Amniotic epithelial cell (primary cell): ENCODE measurements around the gene THAP9.
"Not testable (repeated sequence)": the region's sequence is repeated elsewhere in the genome, so short reads cannot be mapped to it uniquely, and the experiment has no call there.

Experiments
- DNase-seq: peaks from one replicate; pipeline ENCODE4 v3.0.0-alpha.2; 2010; ENCODE audit warnings: low read depth

THAP9 gene, protein sequence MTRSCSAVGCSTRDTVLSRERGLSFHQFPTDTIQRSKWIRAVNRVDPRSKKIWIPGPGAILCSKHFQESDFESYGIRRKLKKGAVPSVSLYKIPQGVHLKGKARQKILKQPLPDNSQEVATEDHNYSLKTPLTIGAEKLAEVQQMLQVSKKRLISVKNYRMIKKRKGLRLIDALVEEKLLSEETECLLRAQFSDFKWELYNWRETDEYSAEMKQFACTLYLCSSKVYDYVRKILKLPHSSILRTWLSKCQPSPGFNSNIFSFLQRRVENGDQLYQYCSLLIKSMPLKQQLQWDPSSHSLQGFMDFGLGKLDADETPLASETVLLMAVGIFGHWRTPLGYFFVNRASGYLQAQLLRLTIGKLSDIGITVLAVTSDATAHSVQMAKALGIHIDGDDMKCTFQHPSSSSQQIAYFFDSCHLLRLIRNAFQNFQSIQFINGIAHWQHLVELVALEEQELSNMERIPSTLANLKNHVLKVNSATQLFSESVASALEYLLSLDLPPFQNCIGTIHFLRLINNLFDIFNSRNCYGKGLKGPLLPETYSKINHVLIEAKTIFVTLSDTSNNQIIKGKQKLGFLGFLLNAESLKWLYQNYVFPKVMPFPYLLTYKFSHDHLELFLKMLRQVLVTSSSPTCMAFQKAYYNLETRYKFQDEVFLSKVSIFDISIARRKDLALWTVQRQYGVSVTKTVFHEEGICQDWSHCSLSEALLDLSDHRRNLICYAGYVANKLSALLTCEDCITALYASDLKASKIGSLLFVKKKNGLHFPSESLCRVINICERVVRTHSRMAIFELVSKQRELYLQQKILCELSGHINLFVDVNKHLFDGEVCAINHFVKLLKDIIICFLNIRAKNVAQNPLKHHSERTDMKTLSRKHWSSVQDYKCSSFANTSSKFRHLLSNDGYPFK

DNA sequence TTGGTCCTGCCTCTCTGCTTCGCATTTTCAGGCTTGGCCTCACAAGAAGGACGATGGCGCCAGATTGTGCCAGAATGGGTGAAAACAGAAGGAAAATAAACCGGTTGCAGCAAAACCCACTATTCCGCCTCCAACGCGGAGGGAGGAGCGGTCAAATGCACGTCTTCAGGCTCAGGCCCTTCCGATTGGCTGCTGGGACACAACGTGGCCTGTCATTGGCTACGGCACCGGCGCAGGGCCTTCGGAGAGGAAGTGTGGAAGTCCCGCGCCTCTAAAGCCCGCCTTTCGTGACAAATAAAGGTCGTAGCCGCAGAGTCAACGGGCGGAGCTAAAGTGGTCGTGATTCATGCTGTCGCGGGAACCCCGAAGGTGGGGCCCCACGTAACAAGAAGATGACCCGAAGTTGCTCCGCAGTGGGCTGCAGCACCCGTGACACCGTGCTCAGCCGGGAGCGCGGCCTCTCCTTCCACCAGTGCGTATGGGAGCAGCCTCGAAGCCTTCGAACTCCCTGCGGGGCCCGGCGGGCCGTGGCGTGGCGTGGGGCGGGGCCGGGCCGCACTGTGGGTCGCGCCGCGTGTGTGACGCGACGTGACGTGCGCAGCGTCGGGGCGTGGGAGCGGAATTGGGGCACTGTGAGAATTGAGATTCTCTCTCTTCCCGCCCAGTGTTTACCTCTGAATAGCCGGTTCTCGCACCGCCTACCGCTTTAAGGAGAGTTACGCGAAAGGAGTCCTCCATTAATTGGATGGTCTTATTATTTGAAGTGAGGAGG is at the start of gene THAP9:
Gene THAP9, plus strand, starts transcription at position 325 of the 772 bp plus-strand sequence. Its CDS starts 68 bp downstream, at position 393.
- DNase-seq, result peak; percentile 99

DNA sequence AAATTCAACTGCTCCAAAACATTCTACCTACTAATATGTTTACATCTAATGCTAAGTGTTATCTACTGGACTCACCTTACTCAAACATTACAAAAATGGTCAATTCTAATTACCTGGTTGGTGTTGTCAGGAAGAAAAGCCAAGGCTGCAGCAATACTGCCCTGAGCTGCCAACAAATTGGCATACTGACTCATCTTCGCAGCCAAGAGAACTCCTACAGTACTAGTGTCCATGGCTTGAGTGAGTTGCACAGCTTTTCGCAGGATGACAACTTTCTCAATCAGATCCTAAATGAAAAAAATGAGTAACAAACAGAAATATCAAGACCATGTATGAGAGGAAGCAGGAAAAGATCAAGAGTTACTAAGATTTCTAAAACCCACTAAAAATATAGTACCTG is 49.2 kb upstream of the THAP9 start:
- DNase-seq, result no peak

DNA sequence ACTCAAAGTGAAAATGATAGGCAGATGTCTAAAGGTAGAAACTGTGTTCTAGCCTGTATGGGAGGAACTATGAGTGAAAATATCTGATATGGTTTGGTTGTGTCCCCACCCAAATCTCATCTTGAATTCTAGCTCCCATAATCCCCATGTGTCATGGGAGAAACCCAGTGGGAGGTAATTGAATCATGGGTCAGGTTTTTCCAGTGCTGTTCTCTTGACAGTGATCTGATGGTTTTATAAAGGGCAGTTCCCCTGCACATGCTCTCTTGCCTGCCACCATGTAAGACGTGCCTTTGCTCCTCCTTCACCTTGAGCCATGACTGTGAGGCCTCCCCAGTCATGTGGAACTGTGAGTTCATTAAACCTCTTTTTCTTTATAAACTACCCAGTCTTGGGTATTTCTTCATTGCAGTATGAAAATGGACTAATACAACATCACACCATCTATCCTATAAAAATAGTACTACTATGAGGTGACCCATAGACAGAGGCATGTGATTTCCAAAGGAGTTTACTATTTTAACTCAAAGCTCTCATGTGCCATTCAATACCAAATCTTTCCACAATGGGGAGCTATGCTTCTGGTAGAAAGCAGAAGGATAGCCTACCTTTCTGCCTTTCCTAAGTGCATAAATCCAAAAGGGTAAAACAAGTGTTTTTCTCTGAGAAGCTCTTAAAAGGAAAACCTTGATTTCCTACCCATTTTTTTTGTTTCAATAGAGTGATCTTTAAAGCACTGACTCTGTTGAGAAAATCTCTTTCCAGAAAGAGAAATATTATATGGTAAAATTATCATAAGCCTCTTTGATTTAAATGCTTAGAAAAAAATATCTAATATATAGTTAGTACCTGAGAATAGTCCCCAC is 48.4 kb upstream of the THAP9 start:
- DNase-seq, result peak; percentile 55

DNA sequence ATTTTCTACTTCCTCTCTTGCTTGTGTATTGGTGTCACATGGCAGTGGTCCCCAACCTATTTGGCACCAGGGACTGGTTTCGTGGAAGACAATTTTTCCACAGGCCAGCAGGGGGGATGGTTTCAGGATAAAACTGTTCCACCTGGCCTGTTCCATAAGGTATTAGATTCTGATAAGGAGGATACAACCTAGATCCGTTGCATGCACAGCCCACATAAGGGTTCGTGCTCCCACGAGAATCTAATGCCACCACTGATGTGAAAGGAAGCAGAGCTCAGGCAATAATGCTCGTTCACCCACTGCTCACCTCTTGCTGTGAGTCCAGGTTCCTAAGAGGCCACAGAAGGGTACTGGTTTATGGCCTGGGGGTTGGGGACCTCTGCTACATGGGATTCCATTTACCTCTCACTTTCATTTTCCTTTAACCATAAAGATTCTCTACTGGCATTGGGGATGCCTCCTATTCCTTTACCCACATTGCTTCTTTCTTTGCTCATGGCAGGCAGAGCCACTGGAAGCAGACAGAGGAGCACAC is 47.7 kb upstream of the THAP9 start:
- no peak for DNase-seq

DNA sequence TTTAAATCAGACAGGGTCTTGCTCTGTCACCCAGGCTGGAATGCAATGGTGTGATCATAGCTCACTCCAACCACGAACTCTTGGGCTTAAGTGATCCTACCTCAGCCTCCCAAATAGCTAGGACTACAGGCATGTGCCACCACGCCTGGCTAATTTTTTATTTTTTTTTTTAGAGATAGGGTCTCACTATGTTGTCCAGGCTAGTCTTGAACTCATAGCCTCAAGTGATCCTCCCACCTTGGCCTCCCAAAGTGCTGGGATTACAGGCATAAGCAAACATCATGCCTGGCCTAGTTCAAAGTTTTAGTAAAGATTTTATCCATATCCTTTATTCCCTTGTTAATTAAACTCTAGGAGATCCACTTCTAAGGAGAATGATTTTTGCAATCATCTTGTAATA is 40.0 kb upstream of the THAP9 start:
- not testable (repeated sequence) for DNase-seq

DNA sequence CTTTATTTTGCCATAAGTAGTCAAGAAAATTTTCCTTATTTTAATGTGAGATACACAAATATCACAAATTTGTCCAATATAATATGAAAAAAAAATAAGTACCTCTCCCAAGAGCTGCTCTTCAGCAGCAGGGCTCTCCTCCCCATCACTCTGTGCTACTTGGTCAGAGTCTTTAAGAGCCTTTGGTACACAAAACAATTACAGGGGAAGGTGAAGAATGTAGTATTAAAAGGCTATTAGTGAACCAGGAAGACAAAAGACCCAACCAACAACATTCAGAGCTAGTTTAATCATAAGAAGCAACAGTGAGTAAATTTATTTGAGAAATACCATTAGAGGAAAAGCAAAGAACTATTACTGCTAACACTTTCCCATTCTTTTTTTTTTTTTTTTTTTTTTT is 39.0 kb upstream of the THAP9 start:
- DNase-seq, result no peak

DNA sequence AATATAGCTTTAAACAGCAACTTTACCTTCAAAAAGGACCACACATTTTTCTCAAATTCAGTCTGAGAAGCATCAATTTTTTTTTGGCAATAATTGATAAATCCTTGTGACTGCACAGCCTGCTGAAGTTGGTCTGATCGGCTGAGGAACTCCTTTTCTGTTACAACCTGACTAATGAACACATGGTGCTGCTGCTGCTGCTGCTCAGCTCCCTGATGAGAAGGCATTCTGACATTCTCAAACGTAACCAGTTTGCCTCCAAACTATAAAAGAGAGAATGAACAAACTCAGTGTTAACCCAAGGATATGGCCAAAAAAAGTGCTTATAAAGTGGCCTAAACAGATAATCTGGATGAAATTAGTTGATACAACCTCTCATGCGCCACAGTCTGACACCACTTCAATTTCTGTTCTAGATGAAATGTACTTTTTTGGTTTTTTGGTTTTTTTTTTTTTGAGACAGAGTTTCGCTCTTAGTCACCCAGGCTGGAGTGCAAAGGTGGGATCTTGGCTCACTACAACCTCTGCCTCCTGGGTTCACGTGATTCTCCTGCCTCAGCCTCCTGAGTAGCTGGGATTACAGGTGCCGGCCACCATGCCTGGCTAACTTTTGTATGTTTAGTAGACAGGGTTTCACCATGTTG is 36.1 kb upstream of the THAP9 start:
- DNase-seq, result no peak

DNA sequence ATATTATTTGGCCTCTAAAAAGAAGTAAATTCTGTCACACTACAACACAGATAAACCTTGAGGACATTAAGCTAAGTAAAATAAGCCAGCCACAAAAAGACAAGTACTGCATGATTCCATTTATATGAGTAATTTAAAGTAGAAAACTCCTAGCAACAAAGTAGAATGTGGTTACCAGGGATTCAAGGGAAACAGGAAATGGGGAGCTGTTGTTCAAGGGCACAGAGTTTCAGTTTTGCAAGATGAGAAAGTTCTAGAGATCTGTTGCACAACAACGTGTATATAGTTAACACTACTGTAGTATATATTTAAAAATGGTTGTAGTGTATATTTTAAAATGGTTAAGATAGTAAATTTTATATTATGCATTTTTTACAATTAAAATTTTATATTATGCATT is 34.9 kb upstream of the THAP9 start:
- peak; percentile 97 for DNase-seq

DNA sequence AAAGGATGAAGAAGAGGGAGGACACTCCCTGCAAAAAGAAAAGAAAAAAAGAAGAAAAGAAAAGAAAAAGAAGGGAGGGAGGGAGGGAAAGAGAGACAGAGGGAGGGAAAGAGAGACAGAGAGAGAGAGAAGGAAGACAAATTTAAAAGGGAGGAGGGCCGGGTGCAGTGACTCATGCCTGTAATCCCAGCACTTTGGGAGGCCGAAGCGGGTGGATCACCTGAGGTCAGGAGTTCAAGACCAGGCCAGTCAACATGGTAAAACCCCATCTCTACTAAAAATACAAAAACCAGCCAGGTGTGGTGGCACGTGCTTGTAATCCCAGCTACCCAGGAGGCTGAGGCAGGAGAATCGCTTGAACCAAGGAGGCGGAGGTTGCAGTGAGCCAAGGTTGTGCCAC is 34.5 kb upstream of the THAP9 start:
- DNase-seq, result peak; percentile 41

DNA sequence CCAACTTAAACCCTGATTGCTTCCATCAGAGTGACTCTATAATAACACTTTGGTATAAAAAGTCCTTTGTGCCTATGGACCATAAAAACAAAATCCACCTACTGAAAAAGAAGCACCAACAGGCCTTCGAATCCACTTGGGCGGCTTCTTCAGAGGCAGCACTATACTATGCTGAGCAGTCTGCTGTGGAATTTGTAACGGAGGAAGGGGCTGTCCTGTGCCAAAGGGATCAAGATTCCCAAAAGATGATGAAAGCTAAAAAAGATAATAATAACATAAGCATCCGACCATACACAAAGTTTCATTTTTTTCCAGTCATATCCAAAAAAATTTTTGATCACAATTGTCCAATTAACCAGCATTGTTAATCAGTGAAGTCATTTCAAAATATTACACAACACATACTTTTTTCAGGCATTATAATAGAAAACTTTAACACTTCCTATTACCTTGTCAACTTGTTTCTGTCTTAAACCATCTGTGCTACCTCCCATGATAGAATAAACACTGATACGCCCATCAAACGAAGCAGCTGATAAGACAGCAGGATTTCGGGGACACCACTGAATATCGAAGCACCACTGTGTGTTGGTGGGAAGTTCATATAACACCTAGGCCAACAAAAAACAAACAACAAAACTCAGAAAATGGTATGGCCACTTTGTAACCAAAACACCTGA is 33.7 kb upstream of the THAP9 start:
- DNase-seq, result peak; percentile 33

DNA sequence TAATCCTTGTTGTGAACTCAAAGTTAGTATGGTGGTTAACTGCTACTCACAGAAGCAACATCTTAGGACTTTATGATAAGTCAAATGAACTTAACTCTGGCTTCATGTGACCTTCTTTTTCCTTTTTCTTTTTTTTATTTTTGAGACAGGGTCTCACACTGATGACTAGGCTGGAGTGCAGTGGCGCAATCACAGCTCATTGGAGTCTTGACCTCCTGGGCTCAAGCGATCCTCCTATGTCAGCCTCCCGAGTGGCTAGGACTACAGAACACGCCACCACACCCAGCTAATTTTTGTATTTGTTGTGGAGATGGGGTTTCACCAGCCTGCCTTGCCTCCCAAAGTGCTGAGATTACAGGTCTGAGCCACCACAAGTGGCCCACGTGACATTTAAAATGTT is 32.0 kb upstream of the THAP9 start:
- DNase-seq, result no peak

DNA sequence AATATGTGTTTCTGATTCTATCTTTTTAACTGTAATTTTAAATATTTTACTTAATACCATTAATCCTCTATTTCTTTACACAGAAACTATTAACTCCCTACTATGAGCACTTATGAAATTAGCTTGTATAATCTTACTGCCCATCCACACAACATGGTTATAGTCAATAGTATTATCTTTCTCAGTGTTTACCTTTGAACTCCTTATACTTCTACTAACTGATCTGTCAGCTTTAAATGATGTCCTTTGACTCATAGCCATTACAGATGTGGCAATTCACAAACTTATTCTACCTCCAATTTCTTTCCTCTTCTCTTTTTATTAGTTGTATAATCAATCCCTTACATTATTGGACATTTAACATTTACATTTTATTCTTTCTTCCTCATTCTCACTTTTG is 15.1 kb upstream of the THAP9 start:
- peak; percentile 35 for DNase-seq

DNA sequence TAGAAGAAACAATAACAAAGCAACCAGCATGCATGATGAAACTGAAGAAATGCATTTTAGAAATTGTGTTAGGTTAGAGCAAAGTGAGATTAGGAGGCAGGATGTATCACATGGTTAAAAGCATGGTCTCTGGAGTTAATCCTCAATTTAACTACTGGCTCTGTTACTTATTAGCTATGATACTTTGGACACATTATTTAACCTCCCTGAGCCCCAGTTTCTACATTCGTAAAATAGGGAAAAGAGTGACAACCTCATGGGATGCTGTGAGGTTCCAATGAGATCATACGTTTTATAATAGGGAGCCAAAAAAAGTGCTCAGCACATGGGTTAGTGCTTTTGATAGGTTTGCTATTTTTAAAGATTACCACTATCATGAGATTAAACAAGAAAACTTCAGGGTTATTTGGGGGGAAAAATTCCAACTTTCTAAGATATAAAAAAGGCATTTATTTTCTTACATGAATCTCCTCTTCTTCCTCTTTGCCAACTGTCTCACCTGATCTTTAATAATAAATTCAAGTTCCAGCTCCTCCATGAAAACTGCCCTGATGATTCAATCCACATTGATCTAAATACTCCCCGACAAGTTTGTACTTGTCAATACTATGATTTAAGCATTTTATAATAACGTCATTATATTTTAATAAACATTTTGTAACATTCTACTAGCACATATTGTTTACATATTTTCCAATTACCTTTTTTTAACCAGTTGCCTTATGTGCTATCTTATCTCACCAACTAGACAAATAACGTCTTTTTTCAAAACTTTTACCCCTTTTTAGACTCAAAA is 14.2 kb upstream of the THAP9 start:
- DNase-seq, result no peak

DNA sequence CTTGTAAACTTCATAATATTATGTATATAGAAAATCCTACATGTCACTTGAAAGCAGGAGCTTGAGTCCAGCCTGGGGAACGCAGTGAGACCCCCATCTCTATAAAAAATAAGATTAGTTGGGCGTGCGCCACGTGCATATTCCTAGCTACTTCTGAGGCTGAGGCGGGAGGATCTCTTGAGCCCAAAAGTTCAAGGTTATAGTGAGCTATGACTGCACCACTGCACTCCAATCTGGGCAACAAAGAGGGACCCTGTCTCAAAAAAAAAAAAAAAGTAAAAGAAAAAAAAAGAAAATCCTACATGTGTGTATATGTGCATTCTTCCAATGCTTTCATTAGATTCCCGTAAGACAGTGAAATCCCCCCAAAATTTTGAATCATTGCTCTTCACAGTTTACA is 11.2 kb upstream of the THAP9 start:
- DNase-seq, result no peak

DNA sequence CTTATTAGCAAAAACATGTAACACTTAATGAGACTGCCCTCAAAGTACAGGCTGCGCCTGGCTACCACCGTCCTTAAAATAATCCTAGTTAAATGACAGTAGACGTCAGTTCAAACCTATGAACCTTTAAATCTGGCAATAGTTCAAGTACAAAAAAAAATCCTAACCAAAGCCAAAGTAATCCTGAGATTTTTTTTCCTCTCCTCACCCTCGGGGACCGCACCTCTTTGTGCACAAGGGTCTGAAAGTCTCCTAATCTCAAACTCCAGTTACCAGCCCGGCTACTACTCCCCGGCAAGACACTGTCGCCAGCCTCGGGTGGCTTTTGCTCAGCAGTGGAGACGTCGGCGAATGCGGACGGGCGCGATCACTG is 10.0 kb upstream of the THAP9 start:
- no peak for DNase-seq

DNA sequence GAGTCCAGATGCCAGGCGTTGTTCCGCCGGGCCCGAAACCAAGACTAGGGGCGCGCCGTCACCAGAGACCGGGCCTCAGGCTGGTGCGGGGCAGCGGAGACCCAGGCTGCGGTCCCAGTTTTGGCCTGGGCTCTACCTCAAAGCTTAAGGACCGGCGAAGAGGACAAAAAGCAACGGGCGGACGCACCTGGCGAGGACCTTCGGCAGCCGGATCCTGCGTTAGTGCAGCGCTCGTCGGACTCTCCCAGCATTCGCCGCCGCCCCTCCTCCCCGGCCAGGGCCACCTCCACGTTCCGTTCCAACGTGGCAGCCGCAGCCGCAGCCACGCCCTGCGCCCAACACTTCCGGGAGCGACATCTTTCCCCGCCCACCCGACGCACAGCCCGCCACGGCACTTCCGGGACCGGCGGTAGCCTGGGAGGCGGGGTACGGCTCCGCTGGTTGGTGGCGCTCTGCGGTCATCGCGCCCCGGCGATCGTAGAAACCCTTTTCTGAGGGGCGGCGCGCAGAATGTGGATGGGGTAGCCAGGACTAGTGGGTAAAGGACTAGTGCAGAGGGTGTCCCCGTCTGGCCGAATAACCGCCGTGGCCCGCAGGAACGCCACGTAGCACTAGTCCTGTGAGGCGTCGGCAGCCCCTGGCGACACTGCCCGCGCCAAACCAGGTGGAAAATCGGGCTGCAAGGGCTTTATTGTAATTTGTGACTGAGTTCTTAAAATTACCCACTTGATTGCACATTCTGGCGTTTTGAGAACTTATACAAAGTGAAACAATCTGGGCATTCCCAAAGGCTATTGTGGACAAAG is 9.4 kb upstream of the THAP9 start, which contains the start of gene SEC31A:
Gene SEC31A, minus strand, starts transcription at position 253 of the 806 bp plus-strand sequence. CDS start 9,217 bp downstream, outside the sequence.
- DNase-seq, result peak; percentile 86

DNA sequence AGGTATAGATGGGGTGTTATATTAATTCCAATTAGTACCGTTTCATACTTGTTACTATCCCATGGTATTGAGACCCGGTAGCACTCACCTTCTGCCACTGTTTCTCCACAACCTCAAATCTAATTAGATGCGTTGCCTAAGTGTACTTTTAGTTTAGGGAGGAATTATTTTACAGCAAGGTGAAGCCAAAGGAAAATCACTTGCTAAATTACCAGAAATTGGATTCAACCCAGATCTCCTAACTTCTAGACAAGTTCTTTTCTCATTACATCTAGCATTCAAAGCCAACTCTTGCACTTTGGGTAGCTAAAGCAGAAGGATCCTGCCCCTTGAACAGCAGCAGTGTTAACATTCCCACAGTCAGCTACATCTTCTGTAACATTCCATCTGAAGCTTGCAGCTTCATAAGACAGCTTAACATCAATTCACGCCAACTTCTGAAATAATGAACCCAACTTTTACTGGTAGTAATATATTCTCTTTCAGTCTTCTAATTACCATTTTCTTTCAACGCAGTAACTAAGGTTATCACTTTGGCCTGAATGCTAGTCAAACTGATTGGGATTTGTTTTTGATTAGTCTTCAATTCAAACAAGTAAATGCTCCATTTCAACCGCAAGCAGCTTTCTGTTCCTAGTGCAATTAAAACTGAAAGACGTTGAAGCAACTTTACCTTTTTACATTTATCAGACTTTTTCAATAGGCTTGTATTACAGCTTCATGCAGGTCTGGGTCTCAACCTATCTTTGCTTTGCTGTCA is 8.6 kb upstream of the THAP9 start:
- DNase-seq, result no peak

DNA sequence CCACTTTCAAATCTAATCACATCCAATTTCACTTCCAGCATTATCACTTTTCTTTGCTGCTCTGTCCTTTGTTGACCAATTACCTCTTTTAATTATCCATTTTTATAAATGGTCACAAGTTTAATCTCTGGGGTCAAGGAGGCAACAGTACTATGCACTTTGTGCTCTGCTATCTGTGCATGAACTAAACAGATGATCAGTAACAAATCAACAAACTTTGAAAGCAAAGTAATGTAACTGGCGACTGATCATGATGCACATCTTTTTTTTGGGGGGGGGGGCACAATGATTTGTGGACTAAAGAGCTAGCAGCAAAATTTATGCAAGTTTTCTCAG is 8.1 kb upstream of the THAP9 start:
- DNase-seq, result no peak
